IPS-18a (cell line): ENCODE measurements around the gene PCBP1.
"Not testable (repeated sequence)": the region's sequence is repeated elsewhere in the genome, so short reads cannot be mapped to it uniquely, and the experiment has no call there.

Experiments
- H3K27ac ChIP-seq: one replicate; pipeline ENCODE4 v1.5.1; 2013; ENCODE audit warnings: low read length
- H3K27me3 ChIP-seq: one replicate; pipeline ENCODE4 v1.6.1; 2013; ENCODE audit warnings: mild to moderate bottlenecking, low read length; ENCODE audit not compliant: control insufficient read depth, insufficient read depth
- H3K36me3 ChIP-seq: one replicate; pipeline ENCODE4 v1.6.1; 2013; ENCODE audit warnings: low read depth, low read length; ENCODE audit not compliant: control insufficient read depth
- H3K4me1 ChIP-seq: one replicate; pipeline ENCODE4 v1.6.1; 2013; ENCODE audit warnings: low read depth, low read length; ENCODE audit not compliant: control insufficient read depth
- H3K4me3 ChIP-seq: one replicate; pipeline ENCODE4 v1.5.1; 2013; ENCODE audit warnings: low read length
- H3K9ac ChIP-seq: one replicate; pipeline ENCODE4 v1.6.1; 2013; ENCODE audit warnings: mild to moderate bottlenecking, low read length, moderate library complexity
- H3K9me3 ChIP-seq: one replicate; pipeline ENCODE4 v1.6.1; 2013; ENCODE audit warnings: low read depth, low read length; ENCODE audit not compliant: control insufficient read depth

PCBP1 gene

DNA sequence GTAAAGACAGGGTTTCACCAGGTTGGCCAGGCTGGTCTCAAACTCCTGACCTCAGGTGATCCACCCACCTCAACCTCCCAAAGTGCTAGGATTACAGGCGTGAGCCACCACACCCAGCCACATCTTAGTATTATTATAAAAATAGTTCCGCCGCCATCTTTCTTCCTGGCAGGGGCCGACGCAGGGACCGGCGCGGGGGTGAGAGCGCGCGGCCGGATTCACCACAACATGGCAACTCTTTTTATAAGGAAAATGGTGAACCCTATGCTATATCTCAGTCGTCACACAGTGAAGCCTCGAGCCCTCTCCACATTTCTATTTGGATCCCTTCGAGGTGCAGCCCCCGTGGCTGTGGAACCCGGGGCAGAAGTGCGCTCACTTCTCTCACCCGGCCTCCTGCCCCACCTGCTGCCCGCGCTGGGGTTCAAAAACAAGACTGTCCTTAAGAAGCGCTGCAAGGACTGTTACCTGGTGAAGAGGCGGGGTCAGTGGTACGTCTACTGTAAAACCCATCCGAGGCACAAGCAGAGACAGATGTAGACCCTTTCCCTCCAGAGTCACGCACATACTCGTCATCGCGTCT lies 15.1 kb downstream of the PCBP1 start:
- H3K27ac ChIP-seq, H3K27me3 ChIP-seq, H3K9ac ChIP-seq, H3K36me3 ChIP-seq, H3K4me3 ChIP-seq, H3K9me3 ChIP-seq: not testable (repeated sequence)
- peaks cover 17% of the 10 kb centered on the region for H3K4me1 ChIP-seq

GRCh38 chr2:70103531-70104061 lies 16.3 kb downstream of the PCBP1 start:
- H3K9ac ChIP-seq = peak overlapping the region; percentile 12

GRCh38 chr2:70104231-70105111 lies 17.2 kb downstream of the PCBP1 start:
- Histone ChIP-seq H3K4me3 (no peak overlapping the region), H3K4me1 (peaks cover 25% of the 10 kb centered on the region), H3K27me3 (no peaks in the 10 kb centered on the region), H3K9me3 (no peaks in the 10 kb centered on the region), H3K36me3 (no peaks in the 10 kb centered on the region), H3K27ac (no peak overlapping the region), H3K9ac (no peak overlapping the region)

More at GRCh38 chr2:70103531-70104061, 16.3 kb downstream of the PCBP1 start:
- Histone ChIP-seq H3K27me3 (no peaks in the 10 kb centered on the region), H3K9me3 (no peaks in the 10 kb centered on the region), H3K36me3 (no peaks in the 10 kb centered on the region), H3K4me3 (no peak overlapping the region), H3K27ac (no peak overlapping the region), H3K4me1 (peaks cover 22% of the 10 kb centered on the region)

DNA sequence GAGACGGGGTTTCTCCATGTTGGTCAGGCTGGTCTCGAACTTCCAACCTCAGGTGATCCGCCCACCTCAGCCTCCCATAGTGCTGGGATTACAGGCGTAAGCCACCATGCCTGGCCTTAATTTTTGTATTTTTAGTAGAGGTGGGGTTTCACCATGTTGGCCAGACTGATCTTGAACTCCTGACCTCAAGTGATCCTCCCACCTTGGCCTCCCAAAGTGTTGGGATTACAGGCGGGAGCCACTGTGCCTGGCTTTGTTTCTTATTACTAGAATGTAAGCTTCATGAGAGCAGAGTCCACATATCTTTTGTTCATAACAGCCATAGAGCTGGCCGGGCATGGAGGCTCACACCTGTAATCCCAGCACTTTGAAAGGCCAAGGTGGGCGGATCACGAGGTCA lies 18.9 kb downstream of the PCBP1 start:
- H3K36me3 ChIP-seq, H3K4me3 ChIP-seq, H3K27ac ChIP-seq, H3K27me3 ChIP-seq, H3K9me3 ChIP-seq, H3K9ac ChIP-seq: not testable (repeated sequence)
- H3K4me1 ChIP-seq = peaks cover 25% of the 10 kb centered on the region

GRCh38 chr2:70110397-70110796 lies 23.1 kb downstream of the PCBP1 start:
- H3K27me3 ChIP-seq, H3K9ac ChIP-seq, H3K9me3 ChIP-seq, H3K36me3 ChIP-seq, H3K27ac ChIP-seq, H3K4me3 ChIP-seq: not testable (repeated sequence)
- H3K4me1 ChIP-seq = peaks cover 11% of the 10 kb centered on the region

DNA sequence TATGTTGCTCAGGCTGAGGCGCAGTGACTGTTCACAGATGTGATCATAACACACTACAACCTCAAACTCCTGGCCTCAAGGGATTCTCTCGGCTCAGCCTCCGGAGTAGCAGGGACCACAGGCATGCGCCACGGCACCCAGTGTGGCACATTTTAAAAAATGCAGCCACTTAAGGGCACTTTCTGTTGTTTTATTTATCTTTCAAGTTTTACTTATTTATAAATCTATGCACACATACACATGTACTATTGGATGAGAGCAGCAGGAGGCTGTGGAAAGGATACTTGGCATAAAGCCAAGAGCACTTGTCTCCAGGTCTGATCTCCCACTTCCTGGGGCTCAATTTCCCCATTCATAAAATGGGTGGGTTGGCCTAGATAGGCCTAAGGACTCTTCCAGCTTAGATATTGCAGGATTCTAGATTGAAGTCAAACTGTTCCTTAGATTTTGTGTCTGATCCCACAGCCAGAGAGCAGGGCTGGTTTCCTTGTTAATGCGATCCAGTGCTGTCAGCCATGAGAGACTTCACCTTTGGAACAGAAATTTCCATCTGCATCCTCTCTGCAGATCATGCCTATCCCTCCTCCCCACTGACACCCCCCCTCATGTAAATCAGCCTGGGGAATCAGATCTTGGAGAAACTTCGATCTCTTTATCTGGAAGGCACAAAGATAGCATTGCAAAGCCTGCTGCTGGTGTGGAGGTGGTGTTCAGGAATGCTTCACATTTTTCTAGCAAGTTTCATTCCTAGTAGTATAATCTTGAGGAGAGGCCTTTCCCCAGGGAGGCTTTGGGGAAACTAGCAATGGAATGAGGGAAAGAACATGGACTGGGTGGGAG lies 24.7 kb downstream of the PCBP1 start:
- H3K36me3 ChIP-seq = no peaks in the 10 kb centered on the region
- H3K9ac ChIP-seq = no peak overlapping the region
- no peak overlapping the region for H3K4me3 ChIP-seq
- H3K27ac ChIP-seq = no peak overlapping the region
- H3K9me3 ChIP-seq = no peaks in the 10 kb centered on the region
- H3K27me3 ChIP-seq = no peaks in the 10 kb centered on the region
- H3K4me1 ChIP-seq = peaks cover 11% of the 10 kb centered on the region

DNA sequence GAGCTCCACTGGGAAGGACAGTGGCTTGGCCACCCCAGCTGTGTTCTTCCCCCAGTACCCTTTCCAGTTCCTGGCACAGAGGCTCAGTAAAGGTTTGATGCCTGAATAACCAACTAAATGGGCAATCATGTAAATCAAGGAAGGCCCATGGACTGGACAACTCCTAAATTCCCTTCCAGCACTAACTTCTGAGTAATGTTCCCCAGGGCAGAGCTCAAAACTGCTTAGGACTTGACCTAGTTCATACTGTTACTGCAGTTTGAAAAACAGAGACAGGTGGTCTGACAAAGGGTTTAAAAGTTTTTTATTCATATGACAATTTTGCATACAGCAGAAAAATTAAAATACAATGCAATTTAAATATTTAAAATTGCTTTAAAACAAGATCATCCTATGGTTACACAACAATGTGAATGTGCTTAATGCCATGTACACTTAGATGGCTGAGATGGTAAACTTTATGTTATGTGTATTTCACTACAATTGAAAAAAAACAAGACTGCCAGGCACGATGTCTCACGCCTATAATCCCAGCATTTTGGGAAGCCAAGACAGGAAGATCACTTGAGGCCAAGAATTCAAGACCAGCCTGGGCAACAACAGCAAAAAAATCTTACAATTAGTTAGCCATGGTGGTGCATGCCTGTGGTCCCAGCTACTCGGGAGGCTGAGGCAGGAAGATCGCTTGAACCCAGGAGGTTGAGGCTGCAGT lies 26.2 kb downstream of the PCBP1 start:
- H3K36me3 ChIP-seq = no peaks in the 10 kb centered on the region
- H3K9ac ChIP-seq = no peak overlapping the region
- H3K4me3 ChIP-seq = no peak overlapping the region
- H3K4me1 ChIP-seq = peaks cover 6% of the 10 kb centered on the region
- no peak overlapping the region for H3K27ac ChIP-seq
- no peaks in the 10 kb centered on the region for H3K27me3 ChIP-seq
- no peaks in the 10 kb centered on the region for H3K9me3 ChIP-seq

GRCh38 chr2:70115646-70116442 lies 28.6 kb downstream of the PCBP1 start:
- Histone ChIP-seq H3K9me3 (no peaks in the 10 kb centered on the region), H3K4me1 (peaks cover 9% of the 10 kb centered on the region), H3K36me3 (no peaks in the 10 kb centered on the region), H3K9ac (no peak overlapping the region), H3K4me3 (no peak overlapping the region), H3K27ac (no peak overlapping the region), H3K27me3 (no peaks in the 10 kb centered on the region)

DNA sequence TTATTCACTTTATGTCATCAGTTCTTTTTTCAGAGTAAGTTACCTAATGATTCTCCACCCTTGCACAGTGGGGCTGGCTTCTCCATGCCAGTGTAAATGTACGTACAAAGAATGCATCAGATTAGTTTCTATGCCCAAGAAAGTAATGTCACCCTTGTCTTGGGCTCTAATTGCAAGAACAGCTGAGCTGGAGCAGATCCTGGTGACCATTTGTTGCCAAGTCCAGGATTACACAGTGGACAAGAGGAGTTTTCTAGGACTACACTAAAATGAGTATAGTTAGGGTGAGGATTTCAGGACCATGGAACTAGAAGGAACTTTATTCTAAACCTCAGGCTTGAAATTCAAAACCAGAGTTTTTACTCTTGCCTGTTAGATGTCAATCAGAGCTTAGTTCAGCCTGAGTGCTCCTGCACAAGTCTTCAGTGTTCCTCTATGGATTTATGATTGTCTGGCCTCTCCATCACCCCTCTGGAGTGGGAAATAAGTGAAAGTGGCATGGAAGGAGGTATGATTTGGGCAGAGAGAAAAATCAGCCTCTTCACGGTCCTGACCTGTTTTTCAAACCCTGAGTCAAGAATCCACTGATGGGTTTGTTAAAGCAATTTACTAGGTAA lies 29.8 kb downstream of the PCBP1 start:
- Histone ChIP-seq H3K4me3 (no peak overlapping the region), H3K27me3 (no peaks in the 10 kb centered on the region), H3K4me1 (peaks cover 7% of the 10 kb centered on the region), H3K9me3 (no peaks in the 10 kb centered on the region), H3K27ac (no peak overlapping the region), H3K9ac (no peak overlapping the region), H3K36me3 (no peaks in the 10 kb centered on the region)

DNA sequence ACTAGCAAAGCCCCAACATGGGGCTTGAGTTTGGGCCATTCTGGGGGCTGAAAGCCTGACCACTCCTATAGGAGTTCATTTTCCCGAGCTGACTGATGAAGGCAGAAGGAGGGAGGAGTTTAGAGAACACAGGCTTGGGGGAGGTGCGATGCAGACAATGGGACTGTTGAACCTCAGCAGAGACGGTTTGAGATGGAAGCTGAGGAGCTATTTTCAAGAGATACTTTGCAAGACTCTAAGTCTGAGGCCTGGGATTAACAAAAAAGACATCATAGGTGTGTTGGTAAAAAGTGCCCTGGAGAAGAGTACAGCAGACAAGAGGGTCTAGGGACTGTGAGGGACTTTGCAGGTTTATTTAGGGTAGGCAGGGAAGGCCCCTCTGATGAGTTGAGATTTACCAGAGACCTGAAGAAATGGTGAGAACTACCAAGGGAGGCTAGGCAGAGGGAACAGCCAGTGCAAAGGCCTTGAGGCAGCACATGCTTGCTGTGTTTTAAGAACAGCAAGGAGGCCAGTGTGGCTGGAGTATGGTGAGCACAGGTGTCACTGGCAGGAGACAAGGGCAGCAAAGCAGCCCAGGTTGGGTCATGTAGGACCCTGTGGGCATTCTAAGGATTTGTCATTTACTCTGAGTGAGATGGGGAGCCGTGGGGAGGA lies 31.6 kb downstream of the PCBP1 start:
- H3K9ac ChIP-seq = peak overlapping the region; percentile 19
- no peaks in the 10 kb centered on the region for H3K9me3 ChIP-seq
- peak overlapping the region; percentile 32 for H3K27ac ChIP-seq
- peaks cover 21% of the 10 kb centered on the region for H3K4me1 ChIP-seq
- H3K4me3 ChIP-seq = peak overlapping the region; percentile 18
- no peaks in the 10 kb centered on the region for H3K27me3 ChIP-seq
- H3K36me3 ChIP-seq = no peaks in the 10 kb centered on the region
